ENCODE results near the gene EXOC6B. TPM values are rescaled to one million over a fixed set of nuclear protein-coding genes. Genes with fewer than 3 reads are reported as not detected.

EXOC6B gene
- total and polyA plus RNA-seq, 10 of the 15 experiments (the other 5 are each of a cell fraction or from before 2014, with no cell fraction given) = 0.23 to 2.2 (median 1.2) TPM

- FAIRE-seq (no peak), DNase-seq (ENCODE audit: low read depth, low spot score) (no peak), ATAC-seq (no peak)
- no TSS peak for BruUV-seq (replicated peaks)
- no peak overlapping the region for H3K4me2 ChIP-seq (ENCODE audit: control insufficient read depth, insufficient read depth)
- no peaks in the 10 kb centered on the region for H3K4me1 ChIP-seq (ENCODE audit: control insufficient read depth, insufficient read depth, low read length)
- ChIA-PET SMC1A (ENCODE audit: uncharacterized antibody, unreplicated experiment) (no interaction called here), POLR2A (no interaction called here), CTCF (interaction anchor here (1.2 to 1.5 kb wide), 2 partner anchors 13 to 23 kb away, joined by 3 to 4 read pairs; no protein-coding TSS in a partner anchor), RAD21 (ENCODE audit: unreplicated experiment) (no interaction called here)
- H3K27ac ChIP-seq (ENCODE audit: control insufficient read depth, insufficient read depth) = no peak overlapping the region
- in situ Hi-C loops (cut with MboI) = no loop called here
- H3K27me3 ChIP-seq (replicated peaks in 1 of 2; ENCODE audit: control insufficient read depth in 2 of 2, insufficient read depth in 2 of 2, low read length in 1 of 2) = no peaks in the 10 kb centered on the region
- intact Hi-C loops (cut with micrococcal nuclease; ENCODE audit: unreplicated experiment) = no loop called here
- no peaks in the 10 kb centered on the region for H4K20me1 ChIP-seq (ENCODE audit: control insufficient read depth, insufficient read depth)
- H3K79me2 ChIP-seq (ENCODE audit: control insufficient read depth, insufficient read depth, low read length) = no peaks in the 10 kb centered on the region
- H3K4me3 ChIP-seq = no peak overlapping the region
- H3K36me3 ChIP-seq (ENCODE audit: control insufficient read depth in 2 of 2, insufficient read depth in 2 of 2, low read length in 1 of 2) = no peaks in the 10 kb centered on the region
- H2AFZ ChIP-seq (ENCODE audit: control insufficient read depth, low read depth, low read length) = no peak overlapping the region
- H3K9ac ChIP-seq (ENCODE audit: control insufficient read depth, insufficient read depth, low read length) = no peak overlapping the region
- 25% methylated on average over 1 of the region's 1 CpG for WGBS (ENCODE audit: insufficient coverage, insufficient replicate concordance, low lambda C conversion rate, missing lambda C conversion rate)
- no peaks in the 10 kb centered on the region for H3K9me3 ChIP-seq (replicated peaks; ENCODE audit: control insufficient read depth, insufficient read depth, low read length)
- no peak for TF ChIP-seq EP300 (IDR thresholded peaks at IDR 0.05; ENCODE audit: borderline replicate concordance in 1 of 2, control insufficient read depth in 1 of 2, low read depth in 2 of 2, low read length in 2 of 2)
- no peak for TF ChIP-seq POLR2AphosphoS2 (IDR thresholded peaks at IDR 0.05; ENCODE audit: low read depth, low read length)
- no peak for TF ChIP-seq ESRRA (IDR thresholded peaks at IDR 0.05; ENCODE audit: low read length)
- TF ChIP-seq NRF1 (conservative IDR thresholded peaks at IDR 0.05; ENCODE audit: low read depth, low read length) = no peak
- TF ChIP-seq, protein P1, sequence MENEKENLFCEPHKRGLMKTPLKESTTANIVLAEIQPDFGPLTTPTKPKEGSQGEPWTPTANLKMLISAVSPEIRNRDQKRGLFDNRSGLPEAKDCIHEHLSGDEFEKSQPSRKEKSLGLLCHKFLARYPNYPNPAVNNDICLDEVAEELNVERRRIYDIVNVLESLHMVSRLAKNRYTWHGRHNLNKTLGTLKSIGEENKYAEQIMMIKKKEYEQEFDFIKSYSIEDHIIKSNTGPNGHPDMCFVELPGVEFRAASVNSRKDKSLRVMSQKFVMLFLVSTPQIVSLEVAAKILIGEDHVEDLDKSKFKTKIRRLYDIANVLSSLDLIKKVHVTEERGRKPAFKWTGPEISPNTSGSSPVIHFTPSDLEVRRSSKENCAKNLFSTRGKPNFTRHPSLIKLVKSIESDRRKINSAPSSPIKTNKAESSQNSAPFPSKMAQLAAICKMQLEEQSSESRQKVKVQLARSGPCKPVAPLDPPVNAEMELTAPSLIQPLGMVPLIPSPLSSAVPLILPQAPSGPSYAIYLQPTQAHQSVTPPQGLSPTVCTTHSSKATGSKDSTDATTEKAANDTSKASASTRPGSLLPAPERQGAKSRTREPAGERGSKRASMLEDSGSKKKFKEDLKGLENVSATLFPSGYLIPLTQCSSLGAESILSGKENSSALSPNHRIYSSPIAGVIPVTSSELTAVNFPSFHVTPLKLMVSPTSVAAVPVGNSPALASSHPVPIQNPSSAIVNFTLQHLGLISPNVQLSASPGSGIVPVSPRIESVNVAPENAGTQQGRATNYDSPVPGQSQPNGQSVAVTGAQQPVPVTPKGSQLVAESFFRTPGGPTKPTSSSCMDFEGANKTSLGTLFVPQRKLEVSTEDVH (IDR thresholded peaks at IDR 0.05; ENCODE audit: low read depth, partially characterized antibody) = no peak
- no peak for TF ChIP-seq HCFC1 (IDR thresholded peaks at IDR 0.05; ENCODE audit: low read length)
- TF ChIP-seq IKZF2 (IDR thresholded peaks at IDR 0.05) = no peak
- TF ChIP-seq, protein P2, sequence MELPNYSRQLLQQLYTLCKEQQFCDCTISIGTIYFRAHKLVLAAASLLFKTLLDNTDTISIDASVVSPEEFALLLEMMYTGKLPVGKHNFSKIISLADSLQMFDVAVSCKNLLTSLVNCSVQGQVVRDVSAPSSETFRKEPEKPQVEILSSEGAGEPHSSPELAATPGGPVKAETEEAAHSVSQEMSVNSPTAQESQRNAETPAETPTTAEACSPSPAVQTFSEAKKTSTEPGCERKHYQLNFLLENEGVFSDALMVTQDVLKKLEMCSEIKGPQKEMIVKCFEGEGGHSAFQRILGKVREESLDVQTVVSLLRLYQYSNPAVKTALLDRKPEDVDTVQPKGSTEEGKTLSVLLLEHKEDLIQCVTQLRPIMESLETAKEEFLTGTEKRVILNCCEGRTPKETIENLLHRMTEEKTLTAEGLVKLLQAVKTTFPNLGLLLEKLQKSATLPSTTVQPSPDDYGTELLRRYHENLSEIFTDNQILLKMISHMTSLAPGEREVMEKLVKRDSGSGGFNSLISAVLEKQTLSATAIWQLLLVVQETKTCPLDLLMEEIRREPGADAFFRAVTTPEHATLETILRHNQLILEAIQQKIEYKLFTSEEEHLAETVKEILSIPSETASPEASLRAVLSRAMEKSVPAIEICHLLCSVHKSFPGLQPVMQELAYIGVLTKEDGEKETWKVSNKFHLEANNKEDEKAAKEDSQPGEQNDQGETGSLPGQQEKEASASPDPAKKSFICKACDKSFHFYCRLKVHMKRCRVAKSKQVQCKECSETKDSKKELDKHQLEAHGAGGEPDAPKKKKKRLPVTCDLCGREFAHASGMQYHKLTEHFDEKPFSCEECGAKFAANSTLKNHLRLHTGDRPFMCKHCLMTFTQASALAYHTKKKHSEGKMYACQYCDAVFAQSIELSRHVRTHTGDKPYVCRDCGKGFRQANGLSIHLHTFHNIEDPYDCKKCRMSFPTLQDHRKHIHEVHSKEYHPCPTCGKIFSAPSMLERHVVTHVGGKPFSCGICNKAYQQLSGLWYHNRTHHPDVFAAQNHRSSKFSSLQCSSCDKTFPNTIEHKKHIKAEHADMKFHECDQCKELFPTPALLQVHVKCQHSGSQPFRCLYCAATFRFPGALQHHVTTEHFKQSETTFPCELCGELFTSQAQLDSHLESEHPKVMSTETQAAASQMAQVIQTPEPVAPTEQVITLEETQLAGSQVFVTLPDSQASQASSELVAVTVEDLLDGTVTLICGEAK (IDR thresholded peaks at IDR 0.05; ENCODE audit: borderline replicate concordance) = no peak
Measured at GRCh38 chr2:72629062-72629461, 196.8 kb downstream of the EXOC6B start.

All from GM12878 (cell line).